ENCODE measurements around the gene GRM8.

GRM8 gene

DNA sequence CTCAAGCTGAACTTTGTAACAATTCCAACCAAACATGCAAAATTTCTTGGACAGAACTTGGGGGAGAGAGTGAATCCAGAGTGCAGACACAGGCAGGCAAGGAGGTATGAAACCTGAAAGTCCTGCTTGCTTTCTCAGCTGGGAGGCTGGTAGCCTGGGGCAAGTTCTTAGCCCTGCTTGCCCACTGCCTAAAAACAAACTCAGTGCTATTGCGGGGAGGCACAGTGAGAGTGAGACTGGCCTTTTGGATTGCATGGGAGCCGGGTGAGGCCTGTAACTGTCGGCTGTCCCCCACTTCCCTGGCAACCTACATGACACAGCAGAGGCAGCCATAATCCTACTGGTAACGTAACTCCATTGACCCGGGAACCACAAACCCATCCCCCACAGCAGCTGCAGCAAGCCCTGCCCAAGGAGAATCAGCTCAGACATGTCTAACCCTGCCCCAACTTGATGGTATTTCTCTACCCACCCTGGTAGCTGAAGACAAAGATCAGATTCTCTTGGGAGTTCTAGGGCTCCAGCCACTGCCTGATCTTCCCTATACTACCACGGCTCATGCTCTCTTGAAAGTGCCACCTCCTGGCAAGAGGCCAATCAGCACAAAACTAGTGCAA lies 663.6 kb downstream of the GRM8 start:
- Histone ChIP-seq H3K4me1 (ENCODE audit: low read length) (no peaks in the 10 kb centered on the region), H3K9me3 (replicated peaks; ENCODE audit: insufficient read depth, low read length) (no peaks in the 10 kb centered on the region), H3F3A (ENCODE audit: insufficient read depth, low read length) (no peaks in the 10 kb centered on the region), H3K27ac (ENCODE audit: low read length) (no peak overlapping the region), H3K36me3 (replicated peaks; ENCODE audit: insufficient read depth, low read length) (no peaks in the 10 kb centered on the region), H4K20me1 (ENCODE audit: insufficient read depth, low read length) (no peaks in the 10 kb centered on the region), H3K9me2 (replicated peaks; ENCODE audit: insufficient read depth, low read length) (no peaks in the 10 kb centered on the region), H2AFZ (ENCODE audit: low read length) (no peak overlapping the region), H3K79me2 (ENCODE audit: low read length) (no peaks in the 10 kb centered on the region), H3K9ac (ENCODE audit: low read length) (no peak overlapping the region), H3K4me2 (ENCODE audit: low read depth, low read length) (no peak overlapping the region), H3K4me3 (ENCODE audit: low read length) (no peak overlapping the region), H3K27me3 (replicated peaks; ENCODE audit: insufficient read depth, low read length) (no peaks in the 10 kb centered on the region)
- DNase-seq, result peak; percentile 30
- no peak for TF ChIP-seq EZH2phosphoT487 (IDR thresholded peaks at IDR 0.05; ENCODE audit: low read length)
- TF ChIP-seq EZH2 (optimal IDR thresholded peaks at IDR 0.05; ENCODE audit: low read depth, low read length), result no peak
- TF ChIP-seq, protein P1, sequence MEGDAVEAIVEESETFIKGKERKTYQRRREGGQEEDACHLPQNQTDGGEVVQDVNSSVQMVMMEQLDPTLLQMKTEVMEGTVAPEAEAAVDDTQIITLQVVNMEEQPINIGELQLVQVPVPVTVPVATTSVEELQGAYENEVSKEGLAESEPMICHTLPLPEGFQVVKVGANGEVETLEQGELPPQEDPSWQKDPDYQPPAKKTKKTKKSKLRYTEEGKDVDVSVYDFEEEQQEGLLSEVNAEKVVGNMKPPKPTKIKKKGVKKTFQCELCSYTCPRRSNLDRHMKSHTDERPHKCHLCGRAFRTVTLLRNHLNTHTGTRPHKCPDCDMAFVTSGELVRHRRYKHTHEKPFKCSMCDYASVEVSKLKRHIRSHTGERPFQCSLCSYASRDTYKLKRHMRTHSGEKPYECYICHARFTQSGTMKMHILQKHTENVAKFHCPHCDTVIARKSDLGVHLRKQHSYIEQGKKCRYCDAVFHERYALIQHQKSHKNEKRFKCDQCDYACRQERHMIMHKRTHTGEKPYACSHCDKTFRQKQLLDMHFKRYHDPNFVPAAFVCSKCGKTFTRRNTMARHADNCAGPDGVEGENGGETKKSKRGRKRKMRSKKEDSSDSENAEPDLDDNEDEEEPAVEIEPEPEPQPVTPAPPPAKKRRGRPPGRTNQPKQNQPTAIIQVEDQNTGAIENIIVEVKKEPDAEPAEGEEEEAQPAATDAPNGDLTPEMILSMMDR (IDR thresholded peaks at IDR 0.05; ENCODE audit: low read length), result no peak

- Histone ChIP-seq H3K36me3 (replicated peaks; ENCODE audit: insufficient read depth, low read length) (no peaks in the 10 kb centered on the region), H3F3A (ENCODE audit: insufficient read depth, low read length) (no peaks in the 10 kb centered on the region), H3K27me3 (replicated peaks; ENCODE audit: insufficient read depth, low read length) (no peaks in the 10 kb centered on the region), H3K27ac (ENCODE audit: low read length) (no peak overlapping the region), H2AFZ (ENCODE audit: low read length) (no peak overlapping the region), H3K4me2 (ENCODE audit: low read depth, low read length) (no peak overlapping the region), H4K20me1 (ENCODE audit: insufficient read depth, low read length) (no peaks in the 10 kb centered on the region), H3K79me2 (ENCODE audit: low read length) (no peaks in the 10 kb centered on the region), H3K9me2 (replicated peaks; ENCODE audit: insufficient read depth, low read length) (no peaks in the 10 kb centered on the region), H3K9me3 (replicated peaks; ENCODE audit: insufficient read depth, low read length) (no peaks in the 10 kb centered on the region), H3K4me1 (ENCODE audit: low read length) (no peaks in the 10 kb centered on the region), H3K4me3 (ENCODE audit: low read length) (no peak overlapping the region), H3K9ac (ENCODE audit: low read length) (no peak overlapping the region)
- TF ChIP-seq, protein P1 (IDR thresholded peaks at IDR 0.05; ENCODE audit: low read length), result no peak
- TF ChIP-seq EZH2phosphoT487 (IDR thresholded peaks at IDR 0.05; ENCODE audit: low read length), result no peak
- no peak for TF ChIP-seq EZH2 (optimal IDR thresholded peaks at IDR 0.05; ENCODE audit: low read depth, low read length)
- DNase-seq, result peak; percentile 44
Measured at GRCh38 chr7:126578338-126578737, 674.4 kb downstream of the GRM8 start.

DNA sequence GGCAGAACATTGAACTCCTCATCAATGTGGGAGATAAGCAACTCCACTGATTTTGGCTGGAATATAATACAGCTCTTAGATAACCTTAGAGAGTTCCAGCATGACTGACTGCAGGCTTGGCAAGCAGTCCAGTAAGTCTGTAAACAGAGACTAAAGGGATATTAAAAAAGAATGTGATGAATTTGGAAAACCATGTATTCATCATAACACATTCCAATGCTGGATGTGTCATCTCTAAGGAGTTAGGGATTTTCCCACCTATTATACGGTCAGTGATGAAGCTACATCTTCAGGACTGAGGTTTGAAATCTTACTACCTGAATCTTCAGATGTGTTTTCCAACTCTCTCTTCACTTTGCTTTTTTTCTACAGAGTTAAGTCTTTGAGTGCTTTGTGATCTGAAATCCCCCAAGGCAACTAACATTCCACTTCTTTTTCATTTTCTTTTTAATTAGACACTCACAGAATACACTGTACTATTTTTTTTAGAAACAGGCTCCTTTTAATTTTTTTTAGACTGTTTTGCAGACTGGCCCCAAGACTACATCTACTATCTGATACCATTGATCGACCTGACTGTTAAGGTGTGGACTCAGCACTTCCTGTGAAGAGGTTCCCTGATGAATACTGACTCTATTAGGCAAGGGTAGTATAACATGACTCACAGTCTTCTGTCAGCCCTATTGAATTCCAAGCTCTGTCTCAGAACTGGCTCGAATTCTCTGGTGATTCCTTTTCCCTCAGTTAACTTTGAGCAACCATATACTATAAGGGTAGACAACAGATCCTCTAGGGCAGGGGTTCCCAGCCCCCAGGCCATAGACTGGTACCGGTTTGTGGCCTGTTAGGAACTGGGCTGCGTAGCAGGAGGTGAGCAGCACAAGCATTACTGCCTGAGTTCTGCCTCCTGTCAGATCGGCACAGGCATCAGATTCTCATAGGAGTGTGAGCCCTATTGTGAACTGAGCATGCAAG lies 678.2 kb downstream of the GRM8 start:
- Histone ChIP-seq H3F3A (ENCODE audit: insufficient read depth, low read length) (no peaks in the 10 kb centered on the region), H3K27me3 (replicated peaks; ENCODE audit: insufficient read depth, low read length) (no peaks in the 10 kb centered on the region), H3K9ac (ENCODE audit: low read length) (no peak overlapping the region), H3K4me3 (ENCODE audit: low read length) (no peak overlapping the region), H2AFZ (ENCODE audit: low read length) (no peak overlapping the region), H3K4me1 (ENCODE audit: low read length) (no peaks in the 10 kb centered on the region), H3K9me3 (replicated peaks; ENCODE audit: insufficient read depth, low read length) (no peaks in the 10 kb centered on the region), H3K79me2 (ENCODE audit: low read length) (no peaks in the 10 kb centered on the region), H3K9me2 (replicated peaks; ENCODE audit: insufficient read depth, low read length) (no peaks in the 10 kb centered on the region), H3K36me3 (replicated peaks; ENCODE audit: insufficient read depth, low read length) (no peaks in the 10 kb centered on the region), H3K4me2 (ENCODE audit: low read depth, low read length) (no peak overlapping the region), H4K20me1 (ENCODE audit: insufficient read depth, low read length) (no peaks in the 10 kb centered on the region), H3K27ac (ENCODE audit: low read length) (no peak overlapping the region)
- no peak for TF ChIP-seq EZH2phosphoT487 (IDR thresholded peaks at IDR 0.05; ENCODE audit: low read length)
- TF ChIP-seq, protein P1 (IDR thresholded peaks at IDR 0.05; ENCODE audit: low read length), result no peak
- TF ChIP-seq EZH2 (optimal IDR thresholded peaks at IDR 0.05; ENCODE audit: low read depth, low read length), result no peak
- peak; percentile 35 for DNase-seq
